ACC112 (cell line): ENCODE measurements around the gene TMEM254.
"Not testable (repeated sequence)": the region's sequence is repeated elsewhere in the genome, so short reads cannot be mapped to it uniquely, and the experiment has no call there.

Source experiments
- H2AFZ ChIP-seq: fragments of 200-600 bp; sonication (generic); one replicate; pipeline ENCODE4 v1.6.0; 2017; ENCODE audit warnings: antibody characterized with exemption, low read length; ENCODE audit not compliant: unreplicated experiment
- H3K27ac ChIP-seq: fragments of 200-600 bp; sonication (generic); 2 replicates; pipeline ENCODE4 v1.5.1; 2014; ENCODE audit warnings: low read depth, mild to moderate bottlenecking, antibody characterized with exemption, low read length, moderate library complexity
- H3K27me3 ChIP-seq: fragments of 200-600 bp; sonication (generic); 2 replicates; pipeline ENCODE4 v1.6.1; 2014; ENCODE audit warnings: mild to moderate bottlenecking, antibody characterized with exemption, low read length, moderate library complexity, mixed read lengths; ENCODE audit not compliant: insufficient read depth
- H3K36me3 ChIP-seq: fragments of 200-600 bp; sonication (generic); 2 replicates; pipeline ENCODE4 v1.6.1; 2016; ENCODE audit warnings: mild to moderate bottlenecking, antibody characterized with exemption, low read length, moderate library complexity, mixed read lengths; ENCODE audit not compliant: insufficient read depth
- H3K4me1 ChIP-seq: fragments of 200-600 bp; sonication (generic); one replicate; pipeline ENCODE4 v1.6.1; 2016; ENCODE audit warnings: low read length, mixed read lengths; ENCODE audit not compliant: insufficient read depth, unreplicated experiment, control insufficient read depth
- H3K4me3 ChIP-seq: fragments of 200-600 bp; sonication (generic); 2 replicates; pipeline ENCODE4 v1.5.1; 2014; ENCODE audit warnings: mild to moderate bottlenecking, low read depth, low read length
- H3K79me2 ChIP-seq: fragments of 200-600 bp; sonication (generic); one replicate; pipeline ENCODE4 v1.6.0; 2016; ENCODE audit warnings: low read length; ENCODE audit not compliant: control insufficient read depth, unreplicated experiment, insufficient read depth

The TMEM254 gene

DNA sequence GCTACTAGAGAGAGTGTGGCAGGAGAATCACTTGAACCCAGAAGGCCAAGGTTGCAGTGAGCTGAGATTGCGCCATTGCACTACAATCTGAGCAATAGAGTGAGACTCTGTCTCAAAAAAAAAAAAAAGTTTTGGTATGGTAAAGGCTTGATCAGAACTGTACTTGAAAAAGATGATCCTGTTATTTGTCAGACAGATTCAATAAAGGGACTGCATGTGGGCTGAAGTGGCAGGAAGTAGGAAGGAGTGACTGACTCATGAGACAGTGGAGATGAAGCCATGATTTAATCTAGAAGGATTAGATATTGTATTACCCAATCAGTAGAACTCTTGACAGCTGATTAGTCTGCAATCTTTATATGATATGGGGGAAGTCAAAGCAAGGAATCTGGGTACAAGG lies 2.7 kb upstream of the TMEM254 start:
- Histone ChIP-seq H2AFZ (no peak overlapping the region), H3K79me2 (no peaks in the 10 kb centered on the region), H3K36me3 (no peaks in the 10 kb centered on the region), H3K4me3 (no peak overlapping the region), H3K27me3 (no peaks in the 10 kb centered on the region), H3K4me1 (peaks cover 28% of the 10 kb centered on the region), H3K27ac (peak overlapping the region; percentile 50; the same call in 1 of the 2 replicates)

- Histone ChIP-seq H3K27me3 (no peaks in the 10 kb centered on the region), H3K4me3 (peak overlapping the region; percentile 92), H3K4me1 (peaks cover 23% of the 10 kb centered on the region), H2AFZ (peak overlapping the region; percentile 77), H3K79me2 (no peaks in the 10 kb centered on the region), H3K36me3 (no peaks in the 10 kb centered on the region), H3K27ac (peak overlapping the region; percentile 77)
Measured at GRCh38 chr10:80077869-80078447, 507 bp upstream of the TMEM254 start.

DNA sequence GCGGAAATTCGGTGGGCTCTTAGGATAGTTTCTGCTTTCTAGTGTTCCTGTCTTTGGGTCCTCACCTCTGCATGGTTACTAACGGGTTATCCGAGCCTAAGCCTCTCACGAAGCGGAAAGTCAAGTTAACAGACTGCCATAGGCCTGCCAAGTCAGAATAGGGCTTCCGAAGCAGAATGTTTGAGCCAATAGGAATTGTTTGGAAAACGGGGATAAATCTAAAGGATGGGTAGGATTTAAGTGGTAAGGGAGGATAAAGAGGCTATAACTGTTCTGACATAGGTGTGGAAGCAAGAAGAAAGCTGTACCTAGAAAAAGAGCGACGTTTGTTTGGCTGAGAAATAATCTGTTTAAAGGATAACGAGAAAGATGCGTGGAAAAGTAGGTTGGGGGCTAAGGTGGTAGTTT lies 851 bp downstream of the TMEM254 start:
- Histone ChIP-seq H3K36me3 (no peaks in the 10 kb centered on the region), H3K27me3 (no peaks in the 10 kb centered on the region), H2AFZ (peak overlapping the region; percentile 93), H3K4me3 (peak overlapping the region; percentile 92), H3K27ac (peak overlapping the region; percentile 77), H3K4me1 (peaks cover 23% of the 10 kb centered on the region), H3K79me2 (no peaks in the 10 kb centered on the region)

DNA sequence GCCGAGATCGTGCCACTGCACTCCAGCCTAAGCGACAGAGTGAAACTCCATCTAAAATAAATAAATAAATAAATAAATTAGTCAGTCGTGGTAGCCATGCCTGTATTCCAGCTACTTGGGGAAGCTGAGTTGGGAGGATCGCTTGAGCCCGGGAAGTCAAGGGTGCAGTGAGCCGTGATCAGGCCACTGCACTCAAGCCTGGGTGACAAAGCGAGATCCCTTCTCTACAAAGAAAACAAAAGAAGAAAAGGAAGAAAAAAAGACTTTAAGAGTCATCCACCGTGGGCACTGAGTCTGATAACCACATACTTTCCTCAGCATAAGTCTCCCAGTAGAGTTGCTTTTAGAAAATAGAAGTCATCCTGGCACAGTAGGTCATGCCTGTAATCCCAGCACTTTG lies 2.6 kb downstream of the TMEM254 start:
- Histone ChIP-seq H3K4me1 (peaks cover 15% of the 10 kb centered on the region), H2AFZ (no peak overlapping the region), H3K4me3 (no peak overlapping the region), H3K27me3 (no peaks in the 10 kb centered on the region), H3K27ac (no peak overlapping the region), H3K79me2 (no peaks in the 10 kb centered on the region), H3K36me3 (no peaks in the 10 kb centered on the region; the same call in 1 of the 2 replicates)

- Histone ChIP-seq H3K79me2 (no peaks in the 10 kb centered on the region), H2AFZ (no peak overlapping the region), H3K36me3 (no peaks in the 10 kb centered on the region; the same call in 1 of the 2 replicates), H3K27me3 (no peaks in the 10 kb centered on the region), H3K27ac (no peak overlapping the region), H3K4me1 (peaks cover 13% of the 10 kb centered on the region), H3K4me3 (no peak overlapping the region)
Measured at GRCh38 chr10:80081801-80082750, 3.6 kb downstream of the TMEM254 start.

DNA sequence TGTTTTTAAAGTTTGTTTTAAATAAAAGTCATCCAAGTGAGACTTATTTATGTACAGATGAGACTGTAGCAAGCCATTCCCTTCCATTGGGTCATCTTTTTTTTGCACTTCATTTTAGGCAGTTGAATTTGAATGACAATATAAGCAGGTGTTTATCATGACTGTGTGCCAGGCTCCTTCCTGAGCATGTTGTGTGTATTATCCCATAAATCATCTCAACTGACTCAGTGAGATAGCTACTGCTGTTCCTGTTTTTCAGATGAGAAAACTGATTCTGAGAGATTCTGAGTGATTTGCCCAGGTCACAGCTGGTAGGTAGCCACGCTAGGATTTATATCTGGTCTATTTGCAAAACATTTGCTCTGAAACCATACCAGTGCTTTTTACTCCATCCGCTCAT lies 11.7 kb downstream of the TMEM254 start:
- H3K36me3 ChIP-seq, result no peaks in the 10 kb centered on the region; the same call in 1 of the 2 replicates
- no peaks in the 10 kb centered on the region for H3K79me2 ChIP-seq
- no peak overlapping the region for H2AFZ ChIP-seq
- H3K4me3 ChIP-seq, result no peak overlapping the region
- no peaks in the 10 kb centered on the region for H3K27me3 ChIP-seq
- no peak overlapping the region for H3K27ac ChIP-seq
- H3K4me1 ChIP-seq, result no peaks in the 10 kb centered on the region

DNA sequence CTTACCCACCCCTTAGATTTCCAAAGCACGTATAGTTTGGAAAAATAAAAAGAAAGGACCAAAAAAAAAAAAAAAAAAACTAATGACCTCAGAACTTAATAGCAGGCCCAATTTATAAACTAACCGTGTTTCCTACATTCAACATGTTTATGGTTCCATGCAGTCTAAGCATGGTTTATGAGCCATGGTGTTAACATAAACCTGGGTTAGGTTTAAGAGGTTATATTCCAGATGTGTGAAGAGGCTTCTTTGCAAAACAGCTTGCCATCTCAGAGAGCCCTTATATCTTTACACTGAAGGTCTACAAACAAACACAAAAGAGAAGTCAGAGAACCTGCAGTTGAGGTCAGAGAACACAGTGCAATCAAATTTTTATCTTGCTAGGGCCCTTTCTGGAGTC lies 15.8 kb downstream of the TMEM254 start:
- H3K27me3 ChIP-seq, result no peaks in the 10 kb centered on the region

GRCh38 chr10:80098272-80098671 lies 19.8 kb downstream of the TMEM254 start:
- H3K4me1 ChIP-seq, H3K4me3 ChIP-seq, H2AFZ ChIP-seq, H3K36me3 ChIP-seq, H3K27me3 ChIP-seq, H3K27ac ChIP-seq, H3K79me2 ChIP-seq: not testable (repeated sequence)

More for the DNA sequence above, 15.8 kb downstream of the TMEM254 start:
- no peak overlapping the region for H3K27ac ChIP-seq
- no peak overlapping the region for H3K4me3 ChIP-seq
- no peak overlapping the region for H2AFZ ChIP-seq
- H3K79me2 ChIP-seq, result no peaks in the 10 kb centered on the region
- no peaks in the 10 kb centered on the region for H3K4me1 ChIP-seq
- no peaks in the 10 kb centered on the region for H3K36me3 ChIP-seq

GRCh38 chr10:80099295-80099694 lies 20.8 kb downstream of the TMEM254 start:
- H3K4me3 ChIP-seq, H3K27me3 ChIP-seq, H3K36me3 ChIP-seq, H3K79me2 ChIP-seq, H3K27ac ChIP-seq, H3K4me1 ChIP-seq, H2AFZ ChIP-seq: not testable (repeated sequence)

GRCh38 chr10:80100116-80100515 lies 21.7 kb downstream of the TMEM254 start:
- Histone ChIP-seq H3K79me2 (no peaks in the 10 kb centered on the region), H3K36me3 (no peaks in the 10 kb centered on the region), H3K4me3 (no peak overlapping the region), H3K27ac (no peak overlapping the region), H3K4me1 (peaks cover 16% of the 10 kb centered on the region), H2AFZ (no peak overlapping the region), H3K27me3 (no peaks in the 10 kb centered on the region)
